ENCODE results near the gene LPIN3. TPM values are rescaled to one million over a fixed set of nuclear protein-coding genes. Genes with fewer than 3 reads are reported as not detected.

Gene LPIN3
- total RNA-seq, 1 experiment from 2014 or later: 3.8 TPM

DNA sequence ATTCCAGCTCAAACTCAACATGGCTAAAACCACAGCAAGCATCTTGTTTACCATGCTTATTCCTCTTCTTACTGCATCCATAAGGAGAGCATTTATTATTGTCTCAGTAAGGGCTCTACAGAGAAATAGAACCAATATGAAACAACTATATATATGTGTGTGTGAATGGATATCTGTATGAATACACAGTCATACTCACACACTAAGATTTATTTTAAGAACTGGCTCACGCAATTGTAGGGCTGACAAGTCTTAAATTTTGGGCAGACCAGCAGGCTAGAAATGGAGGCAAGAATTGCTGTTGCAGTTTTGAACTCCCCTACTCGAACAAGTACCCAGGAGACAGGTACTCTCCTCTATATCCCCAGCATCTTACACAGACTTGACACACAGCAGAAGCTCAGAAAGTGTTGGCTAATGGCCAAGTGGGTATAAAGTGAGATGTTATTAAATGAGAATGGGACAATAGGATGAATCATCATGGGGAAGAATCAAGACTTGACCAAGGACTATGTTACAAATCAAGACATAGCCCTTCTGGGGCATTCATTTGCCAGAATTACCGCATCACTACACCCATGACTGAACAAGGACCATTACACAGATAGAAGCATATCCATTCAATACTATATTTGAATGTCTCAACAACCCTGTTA, 36.1 kb upstream of the LPIN3 start:
- no peaks in the 10 kb centered on the region for H3K79me1 ChIP-seq (ENCODE audit: insufficient read depth, low read depth, low read length, poor library complexity, severe bottlenecking)
- no peaks in the 10 kb centered on the region for H3K9me3 ChIP-seq (ENCODE audit: control insufficient read depth, low read depth, low read length)
- no peak overlapping the region for H3K9ac ChIP-seq (ENCODE audit: extremely low read depth, insufficient read length, low read length)
- Mint-ChIP-seq H3K9me3 (no peaks in the 10 kb centered on the region), H3K4me3 (no peak overlapping the region), H3K4me1 (peaks cover 17 to 27% of the 10 kb centered on the region in 2 experiments), H3K27ac (no peak overlapping the region), H3K27me3 (ENCODE audit: low read depth) (no peaks in the 10 kb centered on the region; the same call in 1 of the 2 replicates), H3K36me3 (ENCODE audit: insufficient read depth in 1 of 3, low read depth in 3 of 3) (no peaks in the 10 kb centered on the region)
- H3K4me1 ChIP-seq (ENCODE audit: insufficient read depth, low read length): no peaks in the 10 kb centered on the region; the same call in 1 of the 2 replicates
- no peak overlapping the region for H2BK15ac ChIP-seq (ENCODE audit: low read depth, low read length)
- no peak for DNase-seq
- no peak overlapping the region for H3K27ac ChIP-seq (ENCODE audit: insufficient read length, low read depth, low read length)
- TF ChIP-seq, protein P1, sequence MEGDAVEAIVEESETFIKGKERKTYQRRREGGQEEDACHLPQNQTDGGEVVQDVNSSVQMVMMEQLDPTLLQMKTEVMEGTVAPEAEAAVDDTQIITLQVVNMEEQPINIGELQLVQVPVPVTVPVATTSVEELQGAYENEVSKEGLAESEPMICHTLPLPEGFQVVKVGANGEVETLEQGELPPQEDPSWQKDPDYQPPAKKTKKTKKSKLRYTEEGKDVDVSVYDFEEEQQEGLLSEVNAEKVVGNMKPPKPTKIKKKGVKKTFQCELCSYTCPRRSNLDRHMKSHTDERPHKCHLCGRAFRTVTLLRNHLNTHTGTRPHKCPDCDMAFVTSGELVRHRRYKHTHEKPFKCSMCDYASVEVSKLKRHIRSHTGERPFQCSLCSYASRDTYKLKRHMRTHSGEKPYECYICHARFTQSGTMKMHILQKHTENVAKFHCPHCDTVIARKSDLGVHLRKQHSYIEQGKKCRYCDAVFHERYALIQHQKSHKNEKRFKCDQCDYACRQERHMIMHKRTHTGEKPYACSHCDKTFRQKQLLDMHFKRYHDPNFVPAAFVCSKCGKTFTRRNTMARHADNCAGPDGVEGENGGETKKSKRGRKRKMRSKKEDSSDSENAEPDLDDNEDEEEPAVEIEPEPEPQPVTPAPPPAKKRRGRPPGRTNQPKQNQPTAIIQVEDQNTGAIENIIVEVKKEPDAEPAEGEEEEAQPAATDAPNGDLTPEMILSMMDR (conservative IDR thresholded peaks at IDR 0.05): no peak
- no peak overlapping the region for H3K56ac ChIP-seq (ENCODE audit: insufficient read length, low read depth, low read length)
- no peak overlapping the region for H3K4me2 ChIP-seq (ENCODE audit: insufficient read depth, insufficient read length, low read length)
- no peak overlapping the region for H2BK5ac ChIP-seq (ENCODE audit: insufficient read length, low read length)
- H3K23ac ChIP-seq (ENCODE audit: insufficient read length, low read depth, low read length): no peak overlapping the region
- H3K27me3 ChIP-seq (ENCODE audit: insufficient read depth, low read length): no peaks in the 10 kb centered on the region
- H2AK5ac ChIP-seq (ENCODE audit: insufficient read length, low read length): no peak overlapping the region
- H4K5ac ChIP-seq (ENCODE audit: insufficient read length, low read depth, low read length): no peak overlapping the region
- no peaks in the 10 kb centered on the region for H3K79me2 ChIP-seq (ENCODE audit: insufficient read depth, low read length)
- no peak overlapping the region for H3K18ac ChIP-seq (ENCODE audit: insufficient read length, low read depth, low read length)
- no peak overlapping the region for H2BK120ac ChIP-seq (ENCODE audit: low read depth, low read length, poor library complexity, severe bottlenecking)
- H3K4ac ChIP-seq (ENCODE audit: low read depth, low read length): no peak overlapping the region
- H4K91ac ChIP-seq (ENCODE audit: insufficient read length, low read depth, low read length): no peak overlapping the region
- no peak overlapping the region for H3T11ph ChIP-seq (ENCODE audit: low read length)
- no peak overlapping the region for H3K14ac ChIP-seq (ENCODE audit: insufficient read depth, low read length)
- H3K23me2 ChIP-seq (ENCODE audit: insufficient read length, low read depth, low read length, poor library complexity, severe bottlenecking): no peaks in the 10 kb centered on the region
- no CpG with 5 or more reads among the region's 3 CpGs for WGBS (ENCODE audit: extremely low coverage, insufficient read length, low lambda C conversion rate)
- H2BK12ac ChIP-seq (ENCODE audit: insufficient read length, low read depth, low read length): no peak overlapping the region
- H2AFZ ChIP-seq (ENCODE audit: low read length): no peak overlapping the region
- H4K20me1 ChIP-seq (ENCODE audit: control insufficient read depth, insufficient read depth, insufficient read length): no peaks in the 10 kb centered on the region
- H4K8ac ChIP-seq (replicated peaks; ENCODE audit: insufficient read length, low read depth, low read length): no peak overlapping the region
- H2BK20ac ChIP-seq (ENCODE audit: low read depth, low read length, poor library complexity, severe bottlenecking): no peak overlapping the region

Data from H9 (cell line).